ENCODE measurements around the gene SLIT3. TPM values are rescaled to one million over a fixed set of nuclear protein-coding genes. Genes with fewer than 3 reads are reported as not detected.

Gene SLIT3
- total RNA-seq, 1 donor from 2014 or later = 31.8 TPM

DNA sequence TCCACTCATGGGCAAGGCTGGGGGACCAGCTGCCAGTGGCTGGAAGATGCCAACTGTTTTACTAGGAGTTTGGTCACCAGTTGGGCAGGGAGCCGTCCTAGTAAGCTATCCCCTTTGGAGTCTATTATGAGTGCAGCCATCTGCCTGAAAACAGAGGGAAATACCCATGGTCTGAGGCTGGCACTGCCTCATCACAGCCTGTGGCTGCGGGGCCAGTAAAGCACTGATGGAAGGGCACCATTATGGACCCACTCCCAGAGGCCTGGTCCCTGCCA, 534.6 kb downstream of the SLIT3 start:
- no peak for DNase-seq (ENCODE audit: extremely low spot score, unreplicated experiment)
- Mint-ChIP-seq H3K9me3 (ENCODE audit: unreplicated experiment) (no peaks in the 10 kb centered on the region), H3K27ac (ENCODE audit: unreplicated experiment) (no peak overlapping the region), H3K36me3 (ENCODE audit: unreplicated experiment) (peaks cover 11% of the 10 kb centered on the region), H3K4me3 (ENCODE audit: unreplicated experiment) (no peak overlapping the region), H3K4me1 (ENCODE audit: unreplicated experiment) (no peaks in the 10 kb centered on the region), H3K27me3 (ENCODE audit: unreplicated experiment) (no peaks in the 10 kb centered on the region)
- TF ChIP-seq, protein P1, sequence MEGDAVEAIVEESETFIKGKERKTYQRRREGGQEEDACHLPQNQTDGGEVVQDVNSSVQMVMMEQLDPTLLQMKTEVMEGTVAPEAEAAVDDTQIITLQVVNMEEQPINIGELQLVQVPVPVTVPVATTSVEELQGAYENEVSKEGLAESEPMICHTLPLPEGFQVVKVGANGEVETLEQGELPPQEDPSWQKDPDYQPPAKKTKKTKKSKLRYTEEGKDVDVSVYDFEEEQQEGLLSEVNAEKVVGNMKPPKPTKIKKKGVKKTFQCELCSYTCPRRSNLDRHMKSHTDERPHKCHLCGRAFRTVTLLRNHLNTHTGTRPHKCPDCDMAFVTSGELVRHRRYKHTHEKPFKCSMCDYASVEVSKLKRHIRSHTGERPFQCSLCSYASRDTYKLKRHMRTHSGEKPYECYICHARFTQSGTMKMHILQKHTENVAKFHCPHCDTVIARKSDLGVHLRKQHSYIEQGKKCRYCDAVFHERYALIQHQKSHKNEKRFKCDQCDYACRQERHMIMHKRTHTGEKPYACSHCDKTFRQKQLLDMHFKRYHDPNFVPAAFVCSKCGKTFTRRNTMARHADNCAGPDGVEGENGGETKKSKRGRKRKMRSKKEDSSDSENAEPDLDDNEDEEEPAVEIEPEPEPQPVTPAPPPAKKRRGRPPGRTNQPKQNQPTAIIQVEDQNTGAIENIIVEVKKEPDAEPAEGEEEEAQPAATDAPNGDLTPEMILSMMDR (IDR thresholded peaks at IDR 0.05) = no peak

DNA sequence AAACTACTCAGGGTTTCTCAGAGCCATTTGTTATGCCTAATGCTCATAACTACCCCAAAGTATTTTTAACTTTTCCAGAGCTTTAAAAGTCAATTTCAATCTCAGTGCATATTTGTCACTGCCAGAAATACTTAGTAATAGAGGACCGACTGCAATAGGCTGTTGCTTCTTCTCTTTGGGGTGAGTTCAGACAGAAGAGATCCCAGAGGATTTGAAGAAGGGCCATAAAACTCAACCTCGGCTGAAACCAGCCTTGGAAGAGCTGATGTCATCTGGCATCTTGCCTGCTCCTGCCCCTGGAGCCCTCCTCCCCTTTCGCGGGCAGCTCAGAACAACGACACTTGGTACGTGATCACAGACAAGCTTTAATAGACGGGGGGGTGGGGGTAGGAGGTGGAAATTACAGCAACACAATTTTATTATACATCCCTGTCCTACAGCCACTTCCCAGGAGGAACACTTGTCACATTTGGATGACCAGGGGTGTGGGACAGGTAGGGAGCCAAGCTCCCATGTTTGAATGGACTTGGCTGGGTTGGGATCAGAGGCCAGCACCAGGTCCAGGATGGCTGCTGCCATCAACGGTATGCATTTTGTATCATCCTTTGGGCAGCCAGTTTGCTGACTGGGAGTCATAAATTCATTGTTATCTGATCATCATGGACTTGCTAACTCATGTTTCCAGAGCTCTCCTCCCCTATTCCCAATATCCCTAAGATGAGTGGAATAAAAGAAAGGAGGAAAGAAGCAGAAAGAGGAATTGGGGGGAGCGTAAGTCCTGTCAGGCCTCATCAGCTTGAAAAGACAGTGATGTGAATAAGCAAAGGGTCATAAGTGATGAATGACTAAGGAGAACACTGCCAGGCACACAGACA, 535.2 kb downstream of the SLIT3 start:
- no peak overlapping the region for H3K27ac Mint-ChIP-seq (ENCODE audit: unreplicated experiment)
- H3K27me3 Mint-ChIP-seq (ENCODE audit: unreplicated experiment) = no peaks in the 10 kb centered on the region
- TF ChIP-seq, protein P1 (IDR thresholded peaks at IDR 0.05) = no peak
- peaks cover 11% of the 10 kb centered on the region for H3K36me3 Mint-ChIP-seq (ENCODE audit: unreplicated experiment)
- H3K9me3 Mint-ChIP-seq (ENCODE audit: unreplicated experiment) = no peaks in the 10 kb centered on the region
- no peak for DNase-seq (ENCODE audit: extremely low spot score, unreplicated experiment)
- no peaks in the 10 kb centered on the region for H3K4me1 Mint-ChIP-seq (ENCODE audit: unreplicated experiment)
- H3K4me3 Mint-ChIP-seq (ENCODE audit: unreplicated experiment) = no peak overlapping the region

GRCh38 chr5:168765086-168765550, 535.8 kb downstream of the SLIT3 start:
- no peaks in the 10 kb centered on the region for H3K9me3 Mint-ChIP-seq (ENCODE audit: unreplicated experiment)
- no peak for DNase-seq (ENCODE audit: extremely low spot score, unreplicated experiment)

DNA sequence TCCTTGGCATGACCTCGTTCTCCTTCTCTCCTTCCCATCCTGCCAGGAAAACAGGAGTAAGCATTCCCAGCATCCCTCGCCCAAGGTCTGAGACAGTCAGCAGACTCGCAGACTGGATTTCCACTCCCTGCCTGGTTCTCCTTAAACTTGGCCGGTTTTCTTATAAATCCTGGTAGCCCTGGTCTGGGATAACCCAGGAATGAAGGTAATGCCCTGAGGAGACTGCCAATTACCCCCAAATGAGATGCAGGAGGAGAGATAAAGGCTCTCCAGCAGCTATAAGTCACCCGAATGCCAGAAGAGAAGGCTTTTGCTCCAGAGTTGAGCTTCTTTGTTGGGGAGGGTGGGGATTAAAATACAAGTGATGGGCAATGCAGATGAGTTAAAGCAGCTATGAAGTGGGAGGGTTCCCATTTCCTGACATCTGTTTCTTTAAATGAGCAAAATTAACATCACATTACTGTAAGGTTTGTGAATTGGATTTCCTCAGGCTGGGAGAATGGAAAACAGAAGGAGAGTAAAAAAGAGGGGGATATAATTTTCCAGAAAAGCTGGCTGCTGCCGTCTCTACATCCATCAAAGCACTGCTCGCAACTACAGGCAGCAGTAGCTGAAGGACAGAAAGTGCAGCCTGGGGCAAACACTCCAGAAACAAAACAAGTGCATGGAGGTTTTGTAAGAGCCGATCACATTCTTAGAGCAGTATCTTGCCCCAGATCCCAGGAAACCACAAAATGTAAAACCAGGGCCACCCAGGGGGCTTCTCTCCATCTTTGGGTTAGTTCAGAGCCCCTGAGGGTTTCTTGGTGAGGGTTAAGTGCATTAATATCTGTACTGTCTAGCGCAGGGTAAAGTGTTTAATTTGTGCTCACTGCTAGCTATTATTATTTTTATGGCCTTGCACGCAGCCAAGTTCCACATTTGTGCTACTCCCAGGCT, 544.2 kb downstream of the SLIT3 start:
- H3K36me3 Mint-ChIP-seq (ENCODE audit: unreplicated experiment) = peaks cover 2% of the 10 kb centered on the region
- H3K4me1 Mint-ChIP-seq (ENCODE audit: unreplicated experiment) = no peaks in the 10 kb centered on the region
- no peak overlapping the region for H3K4me3 Mint-ChIP-seq (ENCODE audit: unreplicated experiment)
- TF ChIP-seq, protein P1 (IDR thresholded peaks at IDR 0.05) = no peak
- DNase-seq (ENCODE audit: extremely low spot score, unreplicated experiment) = no peak
- no peaks in the 10 kb centered on the region for H3K9me3 Mint-ChIP-seq (ENCODE audit: unreplicated experiment)
- no peak overlapping the region for H3K27ac Mint-ChIP-seq (ENCODE audit: unreplicated experiment)
- H3K27me3 Mint-ChIP-seq (ENCODE audit: unreplicated experiment) = no peaks in the 10 kb centered on the region

More at GRCh38 chr5:168765086-168765550, 535.8 kb downstream of the SLIT3 start:
- peaks cover 11% of the 10 kb centered on the region for H3K36me3 Mint-ChIP-seq (ENCODE audit: unreplicated experiment)
- TF ChIP-seq, protein P1 (IDR thresholded peaks at IDR 0.05) = no peak
- no peaks in the 10 kb centered on the region for H3K4me1 Mint-ChIP-seq (ENCODE audit: unreplicated experiment)
- H3K4me3 Mint-ChIP-seq (ENCODE audit: unreplicated experiment) = no peak overlapping the region
- H3K27me3 Mint-ChIP-seq (ENCODE audit: unreplicated experiment) = no peaks in the 10 kb centered on the region
- H3K27ac Mint-ChIP-seq (ENCODE audit: unreplicated experiment) = no peak overlapping the region
